Parathyroid adenoma (tissue), 2 donors: ENCODE data around the gene KRT81.
"Not testable (repeated sequence)": the region's sequence is repeated elsewhere in the genome, so short reads cannot be mapped to it uniquely, and the experiment has no call there.

ENCODE experiments used
- H2AFZ ChIP-seq: fragments of 300-600 bp; sonication (generic); one replicate; pipeline ENCODE4 v1.7.0; 2017; ENCODE audit warnings: antibody characterized with exemption, mild to moderate bottlenecking
- H3K27ac ChIP-seq: fragments of 300-600 bp; sonication (generic); one replicate; pipeline ENCODE4 v1.7.0; 2017
- H3K27me3 ChIP-seq: fragments of 300-600 bp; sonication (generic); one replicate; pipeline ENCODE4 v1.7.0; 2017; ENCODE audit warnings: low read length; ENCODE audit not compliant: control insufficient read depth, insufficient read depth
- H3K36me3 ChIP-seq: fragments of 300-600 bp; sonication (generic); one replicate; pipeline ENCODE4 v1.7.0; 2017; ENCODE audit warnings: low read length; ENCODE audit not compliant: control insufficient read depth, insufficient read depth
- H3K4me1 ChIP-seq: fragments of 300-600 bp; sonication (generic); one replicate; pipeline ENCODE4 v1.7.0; 2017; ENCODE audit warnings: control low read depth
- H3K4me2 ChIP-seq: fragments of 300-600 bp; sonication (generic); one replicate; pipeline ENCODE4 v1.7.0; 2017; ENCODE audit warnings: low read length
- H3K4me3 ChIP-seq: fragments of 300-600 bp; sonication (generic); one replicate; pipeline ENCODE4 v1.7.0; 2017; ENCODE audit warnings: low read depth, low read length
- H3K79me2 ChIP-seq: fragments of 300-600 bp; sonication (generic); one replicate; pipeline ENCODE4 v1.7.0; 2017; ENCODE audit warnings: control low read depth
- H3K9ac ChIP-seq: fragments of 300-600 bp; sonication (generic); one replicate; pipeline ENCODE4 v1.7.0; 2017; ENCODE audit warnings: mild to moderate bottlenecking
- H3K9me3 ChIP-seq: fragments of 300-600 bp; sonication (generic); one replicate; pipeline ENCODE4 v1.7.0; 2017; ENCODE audit warnings: low read length; ENCODE audit not compliant: control insufficient read depth
- TF ChIP-seq, protein P1 (sequence below): fragments of 300-600 bp; sonication (generic); IDR thresholded peaks from one replicate; pipeline ENCODE4 v1.7.0; 2017; ENCODE audit warnings: antibody characterized with exemption, mild to moderate bottlenecking
- donor health status: primary hyperparathyroidism.

KRT81 gene

DNA sequence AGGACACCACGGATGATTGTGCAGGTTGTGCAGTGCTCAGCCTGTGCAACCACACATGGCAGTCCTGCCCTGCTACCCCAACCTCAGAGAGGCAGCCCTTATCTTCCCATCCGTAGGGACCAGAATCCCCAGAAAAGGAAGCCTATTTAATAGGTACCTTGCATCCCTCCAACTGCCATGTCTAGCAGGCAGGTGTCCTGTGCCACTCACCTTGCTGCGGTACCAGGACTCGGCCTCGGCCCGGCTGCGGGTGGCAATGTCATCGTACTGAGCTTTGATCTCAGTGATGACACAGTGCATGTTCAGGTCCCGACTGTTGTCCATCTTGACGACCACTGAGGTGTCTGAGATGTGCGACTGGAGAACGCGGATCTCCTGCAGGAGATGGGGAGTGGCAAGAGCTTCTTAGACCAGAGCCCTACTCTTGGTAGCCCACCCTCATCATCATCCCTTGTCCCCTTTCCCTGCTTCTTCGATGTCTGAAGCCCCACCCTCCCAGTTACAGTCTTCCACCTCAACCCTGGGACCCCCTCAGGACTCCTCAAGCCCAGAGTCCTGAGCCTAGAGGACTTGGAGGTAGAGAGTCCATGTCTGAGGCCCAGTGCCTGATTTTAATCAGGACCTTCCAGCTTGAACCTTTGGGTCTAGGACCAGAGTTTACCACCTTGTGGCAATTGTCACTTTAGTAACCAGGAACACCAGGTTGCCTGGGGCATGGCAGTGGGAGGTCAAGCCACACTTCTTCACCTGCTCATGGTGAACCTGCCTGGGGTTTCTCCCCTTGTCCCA lies 37.7 kb downstream of the KRT81 start:
- no peak overlapping the region for H3K27ac ChIP-seq
- no peaks in the 10 kb centered on the region for H3K36me3 ChIP-seq
- peaks cover 17% of the 10 kb centered on the region for H3K4me1 ChIP-seq
- TF ChIP-seq, protein P1, sequence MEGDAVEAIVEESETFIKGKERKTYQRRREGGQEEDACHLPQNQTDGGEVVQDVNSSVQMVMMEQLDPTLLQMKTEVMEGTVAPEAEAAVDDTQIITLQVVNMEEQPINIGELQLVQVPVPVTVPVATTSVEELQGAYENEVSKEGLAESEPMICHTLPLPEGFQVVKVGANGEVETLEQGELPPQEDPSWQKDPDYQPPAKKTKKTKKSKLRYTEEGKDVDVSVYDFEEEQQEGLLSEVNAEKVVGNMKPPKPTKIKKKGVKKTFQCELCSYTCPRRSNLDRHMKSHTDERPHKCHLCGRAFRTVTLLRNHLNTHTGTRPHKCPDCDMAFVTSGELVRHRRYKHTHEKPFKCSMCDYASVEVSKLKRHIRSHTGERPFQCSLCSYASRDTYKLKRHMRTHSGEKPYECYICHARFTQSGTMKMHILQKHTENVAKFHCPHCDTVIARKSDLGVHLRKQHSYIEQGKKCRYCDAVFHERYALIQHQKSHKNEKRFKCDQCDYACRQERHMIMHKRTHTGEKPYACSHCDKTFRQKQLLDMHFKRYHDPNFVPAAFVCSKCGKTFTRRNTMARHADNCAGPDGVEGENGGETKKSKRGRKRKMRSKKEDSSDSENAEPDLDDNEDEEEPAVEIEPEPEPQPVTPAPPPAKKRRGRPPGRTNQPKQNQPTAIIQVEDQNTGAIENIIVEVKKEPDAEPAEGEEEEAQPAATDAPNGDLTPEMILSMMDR, result no peak
- no peaks in the 10 kb centered on the region for H3K27me3 ChIP-seq
- H3K4me3 ChIP-seq, result no peak overlapping the region
- H3K9me3 ChIP-seq, result no peaks in the 10 kb centered on the region
- no peak overlapping the region for H3K4me2 ChIP-seq
- H2AFZ ChIP-seq, result no peak overlapping the region
- no peak overlapping the region for H3K9ac ChIP-seq
- H3K79me2 ChIP-seq, result no peaks in the 10 kb centered on the region

DNA sequence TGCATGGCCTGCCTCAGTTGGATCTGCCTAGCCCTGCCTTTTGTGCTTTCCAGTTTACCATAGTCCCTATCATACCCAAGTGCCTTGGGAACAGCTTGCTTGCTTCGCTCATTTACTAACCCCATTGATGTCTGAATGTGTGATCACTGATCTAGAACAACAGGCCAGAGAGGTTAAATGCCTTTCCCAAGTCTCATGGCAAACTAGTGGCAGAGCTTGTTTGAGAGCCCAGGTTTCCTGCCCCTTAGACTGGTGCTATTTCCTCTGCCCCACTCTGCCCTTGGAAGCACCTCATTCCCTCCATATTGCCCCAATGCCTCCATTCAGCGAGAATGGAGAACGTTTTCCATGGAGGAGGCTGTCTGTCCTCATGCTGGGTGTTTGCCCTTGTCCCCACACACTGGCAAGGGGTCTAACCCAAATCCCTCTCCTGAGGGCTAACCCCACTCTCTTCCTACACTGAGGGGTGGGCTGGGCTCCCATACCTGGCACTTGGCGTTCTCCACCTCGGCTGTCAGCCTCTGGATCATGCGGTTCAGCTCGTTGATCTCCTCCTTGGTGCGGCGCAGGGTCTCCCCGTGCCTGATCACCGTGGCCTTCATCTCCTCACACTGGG lies 38.5 kb downstream of the KRT81 start:
- Histone ChIP-seq H3K4me3 (no peak overlapping the region), H3K79me2 (no peaks in the 10 kb centered on the region), H3K27me3 (no peaks in the 10 kb centered on the region), H3K36me3 (no peaks in the 10 kb centered on the region), H3K9ac (no peak overlapping the region), H2AFZ (no peak overlapping the region), H3K9me3 (no peaks in the 10 kb centered on the region), H3K4me1 (peaks cover 17% of the 10 kb centered on the region), H3K4me2 (no peak overlapping the region), H3K27ac (no peak overlapping the region)
- TF ChIP-seq, protein P1, result no peak

DNA sequence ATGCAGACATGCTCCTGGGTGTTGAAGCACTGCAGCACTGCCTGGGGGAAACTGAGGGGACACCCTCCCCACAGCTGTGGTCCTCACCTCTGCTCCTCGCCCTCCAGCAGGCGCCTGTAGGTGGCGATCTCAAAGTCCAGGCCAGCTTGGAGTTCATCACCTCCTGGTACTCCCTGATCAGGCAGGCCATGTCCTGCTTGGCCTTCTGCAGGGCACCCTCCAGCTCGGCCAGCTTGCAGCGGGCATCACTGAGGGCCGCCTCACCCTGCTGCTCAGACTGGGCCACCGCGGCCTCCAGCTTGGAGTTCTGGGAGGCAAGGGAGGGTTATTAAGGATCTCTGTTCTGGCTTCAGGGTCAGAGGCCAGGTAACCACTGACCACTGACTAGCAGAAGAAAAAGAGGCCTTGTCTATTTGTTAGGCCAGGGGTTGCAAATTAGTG lies 39.1 kb downstream of the KRT81 start:
- not testable (repeated sequence) for H3K27ac ChIP-seq, H3K4me2 ChIP-seq, H3K36me3 ChIP-seq, H3K9ac ChIP-seq, H3K27me3 ChIP-seq, H2AFZ ChIP-seq, H3K9me3 ChIP-seq, H3K4me3 ChIP-seq, H3K79me2 ChIP-seq
- peaks cover 21% of the 10 kb centered on the region for H3K4me1 ChIP-seq

DNA sequence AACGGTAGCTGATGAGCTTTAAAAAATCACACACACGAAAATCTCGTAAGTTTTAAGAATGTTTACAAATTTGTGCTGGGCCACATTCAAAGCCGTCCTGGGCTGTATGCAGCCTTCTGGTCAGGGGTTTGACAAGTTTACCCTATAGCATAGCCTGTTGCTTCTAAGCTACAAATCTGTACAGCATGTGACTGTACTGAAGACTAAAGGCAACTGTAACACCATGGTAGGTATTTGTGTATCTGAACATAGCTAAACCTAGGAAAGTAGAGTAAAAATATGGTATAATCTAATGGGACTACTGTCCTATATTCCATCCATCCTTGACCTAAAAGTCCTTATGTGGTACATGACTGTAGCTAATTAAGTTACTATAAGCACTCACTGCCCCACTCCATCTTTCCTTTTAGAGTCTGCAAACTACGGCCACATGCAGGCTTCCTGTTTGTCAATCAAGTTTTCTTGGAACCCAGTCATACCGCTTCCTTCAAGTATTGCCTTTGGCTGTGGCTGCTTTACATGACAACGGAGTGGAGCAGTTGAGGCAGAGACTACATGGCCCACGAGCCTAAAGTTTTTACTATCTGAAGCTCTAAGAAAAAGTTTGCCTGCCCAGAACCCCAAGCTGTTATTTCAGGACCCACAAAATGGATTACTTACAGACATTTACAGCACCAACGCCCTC lies 39.8 kb downstream of the KRT81 start:
- H3K9me3 ChIP-seq, result no peaks in the 10 kb centered on the region
- no peak overlapping the region for H2AFZ ChIP-seq
- no peaks in the 10 kb centered on the region for H3K36me3 ChIP-seq
- no peaks in the 10 kb centered on the region for H3K79me2 ChIP-seq
- no peak overlapping the region for H3K4me2 ChIP-seq
- H3K9ac ChIP-seq, result no peak overlapping the region
- TF ChIP-seq, protein P1, result no peak
- H3K4me1 ChIP-seq, result peaks cover 21% of the 10 kb centered on the region
- no peak overlapping the region for H3K27ac ChIP-seq
- no peaks in the 10 kb centered on the region for H3K27me3 ChIP-seq
- H3K4me3 ChIP-seq, result no peak overlapping the region
